Right lobe of liver (tissue), 4 donors: Measurements from ENCODE around the gene PRR20G.

Source experiments
- CTCF ChIP-seq, 4 donors: fragments of 200-600 bp in 3 of 4; fragments of 450-650 bp in 1 of 4; IDR thresholded peaks; one replicate each; pipeline versions ENCODE4 v1.5.1 to v1.8.0; 2016 to 2022; ENCODE audit warnings: antibody characterized with exemption in 4 of 4, mild to moderate bottlenecking in 2 of 4
- POLR2A ChIP-seq: fragments of 450-650 bp; IDR thresholded peaks from one replicate; pipeline ENCODE4 v1.6.1; 2017; ENCODE audit warnings: antibody characterized with exemption, mild to moderate bottlenecking
- donor health status: DM: no; HTN: no; CAD: no.
- donor health status: DM: no; HTN: no; CAD: no.
- donor health status: DM: no; HTN: yes; CAD: no.

- TF ChIP-seq POLR2A (no peak), CTCF (IDR thresholded peaks at IDR 0.05) (no peak)
These were observed 49.2 kb downstream of the PRR20G start for GRCh38 chr3:127238602-127239001.
